Measurements from ENCODE around the gene BCR. TPM values are rescaled to one million over a fixed set of nuclear protein-coding genes. Genes with fewer than 3 reads are reported as not detected.

Gene BCR
- total RNA-seq, 1 experiment from 2014 or later, result 40.5 TPM

GRCh38 chr22:23233752-23234408 is 53.6 kb downstream of the BCR start:
- H4K20me1 ChIP-seq (ENCODE audit: insufficient read depth, low read depth, low read length), result no peaks in the 10 kb centered on the region
- no peak overlapping the region for H3K9ac ChIP-seq (ENCODE audit: low read length)
- no peak overlapping the region for H2AFZ ChIP-seq (ENCODE audit: low read length)
- DNase-seq, result no peak
- H3K36me3 ChIP-seq (ENCODE audit: insufficient read depth, low read length), result peaks cover 10% of the 10 kb centered on the region; the same call in 1 of the 2 replicates
- H3K4me1 ChIP-seq (ENCODE audit: low read length), result peaks cover 50% of the 10 kb centered on the region
- peaks cover under 1% of the 10 kb centered on the region; the same call in 1 of the 2 replicates for H3K9me3 ChIP-seq (ENCODE audit: low read length)
- no peaks in the 10 kb centered on the region for H3K27me3 ChIP-seq (ENCODE audit: low read length)
- no peak overlapping the region for H3K4me2 ChIP-seq (ENCODE audit: low read depth, low read length, poor library complexity, severe bottlenecking)
- H3K9me2 ChIP-seq (replicated peaks; ENCODE audit: insufficient read depth, low read length), result no peaks in the 10 kb centered on the region
- H3K4me3 ChIP-seq (ENCODE audit: low read length), result no peak overlapping the region
- H3K79me2 ChIP-seq (ENCODE audit: low read length), result peaks cover 80% of the 10 kb centered on the region
- 0 out of 2 replicates have a peak overlapping the region, but pooled peaks have one; percentile 31 for H3K27ac ChIP-seq (ENCODE audit: low read length)

GRCh38 chr22:23234409-23235161 is 54.3 kb downstream of the BCR start:
- Histone ChIP-seq H3K9ac (ENCODE audit: low read length) (no peak overlapping the region), H2AFZ (ENCODE audit: low read length) (no peak overlapping the region), H3K27ac (ENCODE audit: low read length) (no peak overlapping the region), H3K9me2 (replicated peaks; ENCODE audit: insufficient read depth, low read length) (no peaks in the 10 kb centered on the region), H3K4me2 (ENCODE audit: low read depth, low read length, poor library complexity, severe bottlenecking) (no peak overlapping the region), H3K27me3 (ENCODE audit: low read length) (no peaks in the 10 kb centered on the region), H3K79me2 (ENCODE audit: low read length) (peaks cover 80% of the 10 kb centered on the region), H3K4me1 (ENCODE audit: low read length) (peaks cover 50% of the 10 kb centered on the region), H4K20me1 (ENCODE audit: insufficient read depth, low read depth, low read length) (no peaks in the 10 kb centered on the region), H3K4me3 (ENCODE audit: low read length) (no peak overlapping the region), H3K36me3 (ENCODE audit: insufficient read depth, low read length) (0 out of 2 replicates have a peak, but pooled peaks cover 4% of the 10 kb centered on the region), H3K9me3 (ENCODE audit: low read length) (no peaks in the 10 kb centered on the region)
- DNase-seq, result no peak

- DNase-seq, result no peak
- no peak overlapping the region for H3K4me3 ChIP-seq (ENCODE audit: low read length)
- H3K9me3 ChIP-seq (ENCODE audit: low read length), result no peaks in the 10 kb centered on the region
- H3K9me2 ChIP-seq (replicated peaks; ENCODE audit: insufficient read depth, low read length), result no peaks in the 10 kb centered on the region
- H4K20me1 ChIP-seq (ENCODE audit: insufficient read depth, low read depth, low read length), result no peaks in the 10 kb centered on the region
- no peak overlapping the region for H3K9ac ChIP-seq (ENCODE audit: low read length)
- H2AFZ ChIP-seq (ENCODE audit: low read length), result no peak overlapping the region
- H3K4me2 ChIP-seq (ENCODE audit: low read depth, low read length, poor library complexity, severe bottlenecking), result no peak overlapping the region
- H3K27me3 ChIP-seq (ENCODE audit: low read length), result no peaks in the 10 kb centered on the region
- 0 out of 2 replicates have a peak overlapping the region, but pooled peaks have one; percentile 26 for H3K27ac ChIP-seq (ENCODE audit: low read length)
- peaks cover 72% of the 10 kb centered on the region for H3K79me2 ChIP-seq (ENCODE audit: low read length)
- H3K36me3 ChIP-seq (ENCODE audit: insufficient read depth, low read length), result 0 out of 2 replicates have a peak, but pooled peaks cover 4% of the 10 kb centered on the region
- H3K4me1 ChIP-seq (ENCODE audit: low read length), result peaks cover 48% of the 10 kb centered on the region
Measured at GRCh38 chr22:23235425-23235824, 55.1 kb downstream of the BCR start.

- peak; percentile 54 for DNase-seq
- H3K27ac ChIP-seq (ENCODE audit: low read length), result 0 out of 2 replicates have a peak overlapping the region, but pooled peaks have one; percentile 26
- no peak overlapping the region for H2AFZ ChIP-seq (ENCODE audit: low read length)
- H3K36me3 ChIP-seq (ENCODE audit: insufficient read depth, low read length), result 0 out of 2 replicates have a peak, but pooled peaks cover 4% of the 10 kb centered on the region
- H3K27me3 ChIP-seq (ENCODE audit: low read length), result no peaks in the 10 kb centered on the region
- no peak overlapping the region for H3K4me2 ChIP-seq (ENCODE audit: low read depth, low read length, poor library complexity, severe bottlenecking)
- no peaks in the 10 kb centered on the region for H3K9me3 ChIP-seq (ENCODE audit: low read length)
- H4K20me1 ChIP-seq (ENCODE audit: insufficient read depth, low read depth, low read length), result no peaks in the 10 kb centered on the region
- peaks cover 69% of the 10 kb centered on the region for H3K79me2 ChIP-seq (ENCODE audit: low read length)
- no peak overlapping the region for H3K4me3 ChIP-seq (ENCODE audit: low read length)
- peaks cover 50% of the 10 kb centered on the region for H3K4me1 ChIP-seq (ENCODE audit: low read length)
- H3K9me2 ChIP-seq (replicated peaks; ENCODE audit: insufficient read depth, low read length), result no peaks in the 10 kb centered on the region
- H3K9ac ChIP-seq (ENCODE audit: low read length), result no peak overlapping the region
Measured at GRCh38 chr22:23236026-23236425, 55.7 kb downstream of the BCR start.

GRCh38 chr22:23236440-23237184 is 56.3 kb downstream of the BCR start:
- Histone ChIP-seq H2AFZ (ENCODE audit: low read length) (no peak overlapping the region), H3K36me3 (ENCODE audit: insufficient read depth, low read length) (0 out of 2 replicates have a peak, but pooled peaks cover 4% of the 10 kb centered on the region), H3K4me1 (ENCODE audit: low read length) (peaks cover 54% of the 10 kb centered on the region), H3K4me2 (ENCODE audit: low read depth, low read length, poor library complexity, severe bottlenecking) (no peak overlapping the region), H3K9me2 (replicated peaks; ENCODE audit: insufficient read depth, low read length) (no peaks in the 10 kb centered on the region), H3K4me3 (ENCODE audit: low read length) (no peak overlapping the region), H3K79me2 (ENCODE audit: low read length) (peaks cover 72% of the 10 kb centered on the region), H3K27ac (ENCODE audit: low read length) (no peak overlapping the region), H3K9me3 (ENCODE audit: low read length) (no peaks in the 10 kb centered on the region), H4K20me1 (ENCODE audit: insufficient read depth, low read depth, low read length) (no peaks in the 10 kb centered on the region), H3K9ac (ENCODE audit: low read length) (no peak overlapping the region), H3K27me3 (ENCODE audit: low read length) (no peaks in the 10 kb centered on the region)
- no peak for DNase-seq

GRCh38 chr22:23237201-23237798 is 57.0 kb downstream of the BCR start:
- no peak overlapping the region for H3K4me3 ChIP-seq (ENCODE audit: low read length)
- H3K36me3 ChIP-seq (ENCODE audit: insufficient read depth, low read length), result 0 out of 2 replicates have a peak, but pooled peaks cover 4% of the 10 kb centered on the region
- H3K4me2 ChIP-seq (ENCODE audit: low read depth, low read length, poor library complexity, severe bottlenecking), result no peak overlapping the region
- H4K20me1 ChIP-seq (ENCODE audit: insufficient read depth, low read depth, low read length), result no peaks in the 10 kb centered on the region
- H3K4me1 ChIP-seq (ENCODE audit: low read length), result peaks cover 54% of the 10 kb centered on the region
- no peak overlapping the region for H3K27ac ChIP-seq (ENCODE audit: low read length)
- no peak overlapping the region for H3K9ac ChIP-seq (ENCODE audit: low read length)
- no peak overlapping the region for H2AFZ ChIP-seq (ENCODE audit: low read length)
- H3K27me3 ChIP-seq (ENCODE audit: low read length), result no peaks in the 10 kb centered on the region
- no peaks in the 10 kb centered on the region for H3K9me2 ChIP-seq (replicated peaks; ENCODE audit: insufficient read depth, low read length)
- peaks cover 72% of the 10 kb centered on the region for H3K79me2 ChIP-seq (ENCODE audit: low read length)
- H3K9me3 ChIP-seq (ENCODE audit: low read length), result no peaks in the 10 kb centered on the region
- no peak for DNase-seq

GRCh38 chr22:23237841-23238240 is 57.5 kb downstream of the BCR start:
- Histone ChIP-seq H3K9ac (ENCODE audit: low read length) (no peak overlapping the region), H3K27ac (ENCODE audit: low read length) (no peak overlapping the region), H3K27me3 (ENCODE audit: low read length) (no peaks in the 10 kb centered on the region), H4K20me1 (ENCODE audit: insufficient read depth, low read depth, low read length) (no peaks in the 10 kb centered on the region), H3K4me3 (ENCODE audit: low read length) (no peak overlapping the region), H3K9me2 (replicated peaks; ENCODE audit: insufficient read depth, low read length) (no peaks in the 10 kb centered on the region), H3K79me2 (ENCODE audit: low read length) (peaks cover 69% of the 10 kb centered on the region), H3K36me3 (ENCODE audit: insufficient read depth, low read length) (0 out of 2 replicates have a peak, but pooled peaks cover 4% of the 10 kb centered on the region), H3K4me2 (ENCODE audit: low read depth, low read length, poor library complexity, severe bottlenecking) (no peak overlapping the region), H3K9me3 (ENCODE audit: low read length) (no peaks in the 10 kb centered on the region), H2AFZ (ENCODE audit: low read length) (no peak overlapping the region), H3K4me1 (ENCODE audit: low read length) (peaks cover 54% of the 10 kb centered on the region)
- DNase-seq, result no peak

Measured in Karpas-422 (cell line).